ENCODE data around the gene CCDC97.
"Not testable (repeated sequence)": the region's sequence is repeated elsewhere in the genome, so short reads cannot be mapped to it uniquely, and the experiment has no call there.

CCDC97 gene

GRCh38 chr19:41274802-41275201 is 35.2 kb upstream of the CCDC97 start:
- Histone ChIP-seq H3K27me3 (ENCODE audit: control insufficient read depth, insufficient read depth, low read length) (no peaks in the 10 kb centered on the region), H3K9ac (ENCODE audit: low read length) (no peak overlapping the region), H3K4me1 (ENCODE audit: control insufficient read depth, insufficient read depth, low read length) (no peaks in the 10 kb centered on the region), H3K27ac (ENCODE audit: low read depth, low read length) (no peak overlapping the region), H3K36me3 (ENCODE audit: control insufficient read depth, insufficient read depth, low read length) (peaks cover 99% of the 10 kb centered on the region), H3K4me3 (ENCODE audit: low read depth, low read length) (no peak overlapping the region), H3K9me3 (ENCODE audit: control insufficient read depth, insufficient read depth, low read depth, low read length) (no peaks in the 10 kb centered on the region)

GRCh38 chr19:41276231-41276630 is 33.7 kb upstream of the CCDC97 start:
- H3K36me3 ChIP-seq (ENCODE audit: control insufficient read depth, insufficient read depth, low read length) = peaks cover 99% of the 10 kb centered on the region
- H3K27me3 ChIP-seq (ENCODE audit: control insufficient read depth, insufficient read depth, low read length) = no peaks in the 10 kb centered on the region
- H3K9me3 ChIP-seq (ENCODE audit: control insufficient read depth, insufficient read depth, low read depth, low read length) = no peaks in the 10 kb centered on the region
- H3K4me1 ChIP-seq (ENCODE audit: control insufficient read depth, insufficient read depth, low read length) = no peaks in the 10 kb centered on the region
- H3K9ac ChIP-seq (ENCODE audit: low read length) = no peak overlapping the region
- H3K27ac ChIP-seq (ENCODE audit: low read depth, low read length) = no peak overlapping the region
- no peak overlapping the region for H3K4me3 ChIP-seq (ENCODE audit: low read depth, low read length)

- Histone ChIP-seq H3K4me1 (ENCODE audit: control insufficient read depth, insufficient read depth, low read length) (no peaks in the 10 kb centered on the region), H3K9me3 (ENCODE audit: control insufficient read depth, insufficient read depth, low read depth, low read length) (no peaks in the 10 kb centered on the region), H3K9ac (ENCODE audit: low read length) (no peak overlapping the region), H3K4me3 (ENCODE audit: low read depth, low read length) (no peak overlapping the region), H3K27ac (ENCODE audit: low read depth, low read length) (no peak overlapping the region), H3K27me3 (ENCODE audit: control insufficient read depth, insufficient read depth, low read length) (no peaks in the 10 kb centered on the region), H3K36me3 (ENCODE audit: control insufficient read depth, insufficient read depth, low read length) (peaks cover 97% of the 10 kb centered on the region)
These were observed 31.5 kb upstream of the CCDC97 start for GRCh38 chr19:41278478-41278877.

GRCh38 chr19:41288673-41289530 is 21.1 kb upstream of the CCDC97 start:
- peaks cover 96% of the 10 kb centered on the region for H3K36me3 ChIP-seq (ENCODE audit: control insufficient read depth, insufficient read depth, low read length)
- no peaks in the 10 kb centered on the region for H3K27me3 ChIP-seq (ENCODE audit: control insufficient read depth, insufficient read depth, low read length)
- peaks cover 8% of the 10 kb centered on the region; the same call in 1 of the 2 replicates for H3K4me1 ChIP-seq (ENCODE audit: control insufficient read depth, insufficient read depth, low read length)
- H3K9ac ChIP-seq (ENCODE audit: low read length) = no peak overlapping the region
- no peak overlapping the region for H3K4me3 ChIP-seq (ENCODE audit: low read depth, low read length)
- H3K9me3 ChIP-seq (ENCODE audit: control insufficient read depth, insufficient read depth, low read depth, low read length) = no peaks in the 10 kb centered on the region
- no peak overlapping the region for H3K27ac ChIP-seq (ENCODE audit: low read depth, low read length)

- not testable (repeated sequence) for H3K4me1 ChIP-seq (ENCODE audit: control insufficient read depth, insufficient read depth, low read length); H3K9me3 ChIP-seq (ENCODE audit: control insufficient read depth, insufficient read depth, low read depth, low read length); H3K4me3 ChIP-seq (ENCODE audit: low read depth, low read length); H3K27me3 ChIP-seq (ENCODE audit: control insufficient read depth, insufficient read depth, low read length); H3K9ac ChIP-seq (ENCODE audit: low read length); H3K27ac ChIP-seq (ENCODE audit: low read depth, low read length)
- peaks cover 96% of the 10 kb centered on the region for H3K36me3 ChIP-seq (ENCODE audit: control insufficient read depth, insufficient read depth, low read length)
These were observed 20.2 kb upstream of the CCDC97 start for GRCh38 chr19:41289814-41290213.

GRCh38 chr19:41294393-41294792 is 15.6 kb upstream of the CCDC97 start:
- H3K9me3 ChIP-seq (ENCODE audit: control insufficient read depth, insufficient read depth, low read depth, low read length) = no peaks in the 10 kb centered on the region
- no peak overlapping the region for H3K4me3 ChIP-seq (ENCODE audit: low read depth, low read length)
- no peak overlapping the region for H3K27ac ChIP-seq (ENCODE audit: low read depth, low read length)
- H3K4me1 ChIP-seq (ENCODE audit: control insufficient read depth, insufficient read depth, low read length) = no peaks in the 10 kb centered on the region
- no peaks in the 10 kb centered on the region for H3K27me3 ChIP-seq (ENCODE audit: control insufficient read depth, insufficient read depth, low read length)
- no peak overlapping the region for H3K9ac ChIP-seq (ENCODE audit: low read length)
- H3K36me3 ChIP-seq (ENCODE audit: control insufficient read depth, insufficient read depth, low read length) = peaks cover 99% of the 10 kb centered on the region

- Histone ChIP-seq H3K4me1 (ENCODE audit: control insufficient read depth, insufficient read depth, low read length) (no peaks in the 10 kb centered on the region), H3K27me3 (ENCODE audit: control insufficient read depth, insufficient read depth, low read length) (no peaks in the 10 kb centered on the region), H3K27ac (ENCODE audit: low read depth, low read length) (no peak overlapping the region), H3K9ac (ENCODE audit: low read length) (no peak overlapping the region), H3K36me3 (ENCODE audit: control insufficient read depth, insufficient read depth, low read length) (peaks cover 99% of the 10 kb centered on the region), H3K9me3 (ENCODE audit: control insufficient read depth, insufficient read depth, low read depth, low read length) (no peaks in the 10 kb centered on the region), H3K4me3 (ENCODE audit: low read depth, low read length) (no peak overlapping the region)
These were observed 14.5 kb upstream of the CCDC97 start for GRCh38 chr19:41295499-41295898.

GRCh38 chr19:41296433-41296871 is 13.5 kb upstream of the CCDC97 start:
- Histone ChIP-seq H3K4me3 (ENCODE audit: low read depth, low read length) (no peak overlapping the region), H3K9me3 (ENCODE audit: control insufficient read depth, insufficient read depth, low read depth, low read length) (no peaks in the 10 kb centered on the region), H3K9ac (ENCODE audit: low read length) (no peak overlapping the region), H3K4me1 (ENCODE audit: control insufficient read depth, insufficient read depth, low read length) (no peaks in the 10 kb centered on the region), H3K27me3 (ENCODE audit: control insufficient read depth, insufficient read depth, low read length) (no peaks in the 10 kb centered on the region), H3K36me3 (ENCODE audit: control insufficient read depth, insufficient read depth, low read length) (peaks cover 100% of the 10 kb centered on the region), H3K27ac (ENCODE audit: low read depth, low read length) (no peak overlapping the region)

- Histone ChIP-seq H3K27me3 (ENCODE audit: control insufficient read depth, insufficient read depth, low read length) (no peaks in the 10 kb centered on the region), H3K27ac (ENCODE audit: low read depth, low read length) (no peak overlapping the region), H3K9ac (ENCODE audit: low read length) (no peak overlapping the region), H3K4me1 (ENCODE audit: control insufficient read depth, insufficient read depth, low read length) (no peaks in the 10 kb centered on the region), H3K36me3 (ENCODE audit: control insufficient read depth, insufficient read depth, low read length) (peaks cover 100% of the 10 kb centered on the region), H3K4me3 (ENCODE audit: low read depth, low read length) (no peak overlapping the region), H3K9me3 (ENCODE audit: control insufficient read depth, insufficient read depth, low read depth, low read length) (no peaks in the 10 kb centered on the region)
These were observed 12.2 kb upstream of the CCDC97 start for GRCh38 chr19:41297628-41298347.

GRCh38 chr19:41298348-41298964 is 11.5 kb upstream of the CCDC97 start:
- H3K27me3 ChIP-seq (ENCODE audit: control insufficient read depth, insufficient read depth, low read length) = no peaks in the 10 kb centered on the region
- H3K4me3 ChIP-seq (ENCODE audit: low read depth, low read length) = no peak overlapping the region
- H3K4me1 ChIP-seq (ENCODE audit: control insufficient read depth, insufficient read depth, low read length) = no peaks in the 10 kb centered on the region
- H3K27ac ChIP-seq (ENCODE audit: low read depth, low read length) = no peak overlapping the region
- no peak overlapping the region for H3K9ac ChIP-seq (ENCODE audit: low read length)
- H3K9me3 ChIP-seq (ENCODE audit: control insufficient read depth, insufficient read depth, low read depth, low read length) = no peaks in the 10 kb centered on the region
- peaks cover 100% of the 10 kb centered on the region for H3K36me3 ChIP-seq (ENCODE audit: control insufficient read depth, insufficient read depth, low read length)
